Kasumi-1 (cell line): ENCODE results near the gene CERS4.
A peak's percentile ranks its signal among the peaks of the same experiment; 100 is the strongest.
"Not testable (repeated sequence)": the region's sequence is repeated elsewhere in the genome, so short reads cannot be mapped to it uniquely, and the experiment has no call there.

Source experiments
- DNase-seq, 2 experiments: peaks; one replicate each; lab custom pipeline; 2025; lab: John Stamatoyannopoulos, UW

The CERS4 gene

DNA sequence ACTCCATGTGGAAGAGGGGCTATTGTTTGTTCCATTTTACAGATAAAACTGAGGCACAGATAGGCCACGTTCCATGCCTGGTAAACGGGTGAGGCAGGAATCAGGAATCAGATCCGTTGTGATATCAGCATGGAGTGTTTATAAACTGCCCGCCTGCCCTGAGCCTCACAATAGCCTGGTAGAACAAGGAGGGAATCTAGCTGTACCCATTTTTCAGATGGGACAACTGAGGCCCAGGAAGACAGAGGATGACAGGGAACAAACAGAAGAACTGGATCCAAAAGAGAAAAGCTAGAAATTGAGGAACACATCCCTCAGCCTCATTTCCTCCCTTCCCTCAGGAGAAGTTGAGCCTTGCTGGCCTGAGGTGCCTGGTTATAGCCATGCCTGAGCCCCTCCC is 32.5 kb downstream of the CERS4 start:
- no peak for DNase-seq

GRCh38 chr19:8242211-8242821 is 33.1 kb downstream of the CERS4 start:
- peak; percentile 75 to 87 for DNase-seq

- no peak for DNase-seq
Observed at GRCh38 chr19:8243146-8243545, 34.0 kb downstream of the CERS4 start.

- no peak for DNase-seq
Observed at GRCh38 chr19:8244442-8244841, 35.3 kb downstream of the CERS4 start.

DNA sequence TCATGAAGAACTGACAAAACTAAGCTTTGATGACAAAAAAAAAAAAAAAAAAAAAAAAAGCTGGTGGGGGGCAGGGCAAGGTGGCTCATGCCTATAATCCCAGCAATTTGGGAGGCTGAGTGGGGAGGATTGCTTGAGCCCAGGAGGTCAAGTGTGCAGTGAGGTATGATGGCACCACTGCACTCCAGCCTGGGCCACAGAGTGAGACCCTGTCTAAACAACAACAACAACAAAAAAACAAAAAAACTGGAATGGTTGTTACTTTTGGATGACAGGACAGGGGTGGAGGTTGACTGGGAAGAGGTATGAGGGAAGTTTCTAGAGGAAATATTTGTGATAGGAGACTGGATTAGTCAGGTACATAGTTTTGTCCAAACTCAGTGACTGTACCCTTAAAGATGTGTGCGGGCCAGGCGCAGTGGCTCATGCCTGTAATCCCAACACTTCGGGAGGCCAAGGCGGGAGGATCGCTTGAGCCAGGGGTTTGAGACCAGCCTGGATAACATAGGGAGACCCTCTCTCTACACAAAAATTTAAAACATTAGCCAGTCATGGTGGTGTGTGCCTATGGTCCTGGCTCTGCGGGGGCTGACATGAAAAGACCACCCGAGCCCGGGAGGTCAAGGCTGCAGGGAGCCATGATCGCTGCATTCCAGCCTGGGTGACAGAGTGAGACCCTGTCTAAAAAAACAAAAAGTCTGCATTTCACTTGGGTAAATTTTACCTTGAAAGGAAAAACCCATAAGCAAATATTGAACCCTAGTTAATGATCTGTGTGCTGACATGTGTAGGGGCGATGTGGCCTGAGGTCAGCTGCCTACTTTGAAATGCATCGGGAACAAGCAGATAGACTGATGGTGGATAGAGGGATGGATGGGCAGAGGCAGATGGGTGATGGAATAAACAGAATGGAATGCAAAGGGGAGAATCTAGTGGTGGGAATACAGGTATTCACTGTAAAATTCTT is 37.0 kb downstream of the CERS4 start:
- no peak for DNase-seq

- DNase-seq = not testable (repeated sequence)
Observed at GRCh38 chr19:8247129-8247890, 38.1 kb downstream of the CERS4 start.

- no peak for DNase-seq
Observed at GRCh38 chr19:8248348-8249328, 39.5 kb downstream of the CERS4 start.

DNA sequence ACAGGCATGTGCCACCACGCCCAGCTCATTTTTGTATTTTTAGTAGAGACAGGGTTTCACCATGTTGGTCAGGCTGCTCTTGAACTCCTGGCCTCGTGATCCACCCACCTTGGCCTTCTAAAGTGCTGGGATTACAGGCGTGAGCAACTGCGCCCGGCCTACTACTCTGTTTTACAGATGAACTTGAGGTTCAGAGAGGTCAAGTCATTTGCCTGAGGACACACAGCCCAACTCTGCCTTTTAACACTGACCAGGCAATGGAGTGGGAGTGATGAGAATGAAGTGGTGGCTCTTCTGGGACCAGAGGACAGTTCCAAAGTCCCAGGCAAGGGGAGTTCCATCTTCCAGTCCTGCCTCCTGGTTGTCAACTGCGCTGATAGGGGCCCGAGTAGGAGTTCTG is 41.4 kb downstream of the CERS4 start:
- DNase-seq = no peak

GRCh38 chr19:8251025-8251472 is 41.9 kb downstream of the CERS4 start:
- no peak for DNase-seq

DNA sequence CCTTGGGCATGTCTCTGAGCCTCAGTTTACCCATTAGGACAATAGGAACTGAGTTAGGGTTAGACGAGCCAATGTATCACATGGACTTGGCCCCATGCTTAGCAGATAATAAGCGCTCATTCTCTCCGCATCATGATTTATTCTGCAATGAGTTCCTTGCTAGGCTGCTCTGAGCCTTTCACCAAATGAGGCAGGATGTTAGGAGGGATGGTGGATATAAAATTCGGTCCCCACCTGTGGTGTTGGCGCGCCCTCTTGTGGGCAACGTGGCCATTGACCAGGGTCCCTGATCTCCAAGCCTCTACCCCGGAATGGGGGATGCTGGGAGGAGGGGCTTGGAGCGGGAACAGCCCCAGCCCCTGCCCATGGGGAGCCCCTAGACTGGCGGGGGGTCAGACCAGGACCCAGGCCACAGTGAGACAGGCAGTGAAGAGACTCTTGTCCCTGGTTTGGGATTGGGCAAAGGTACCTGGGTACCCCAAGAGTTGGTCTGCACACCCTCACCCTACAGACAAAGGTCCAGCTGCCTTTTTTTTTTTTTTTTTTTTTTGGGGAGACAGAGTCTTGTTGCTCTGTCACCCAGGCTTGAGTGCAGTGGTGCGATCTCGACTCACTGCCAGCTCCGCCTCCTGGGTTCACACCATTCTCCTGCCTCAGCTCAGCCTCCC is 43.9 kb downstream of the CERS4 start:
- peak; percentile 78 to 81 for DNase-seq

GRCh38 chr19:8253678-8254077 is 44.5 kb downstream of the CERS4 start:
- DNase-seq = no peak

GRCh38 chr19:8254286-8255001 is 45.3 kb downstream of the CERS4 start:
- no peak for DNase-seq

GRCh38 chr19:8255426-8256125 is 46.4 kb downstream of the CERS4 start:
- no peak for DNase-seq

DNA sequence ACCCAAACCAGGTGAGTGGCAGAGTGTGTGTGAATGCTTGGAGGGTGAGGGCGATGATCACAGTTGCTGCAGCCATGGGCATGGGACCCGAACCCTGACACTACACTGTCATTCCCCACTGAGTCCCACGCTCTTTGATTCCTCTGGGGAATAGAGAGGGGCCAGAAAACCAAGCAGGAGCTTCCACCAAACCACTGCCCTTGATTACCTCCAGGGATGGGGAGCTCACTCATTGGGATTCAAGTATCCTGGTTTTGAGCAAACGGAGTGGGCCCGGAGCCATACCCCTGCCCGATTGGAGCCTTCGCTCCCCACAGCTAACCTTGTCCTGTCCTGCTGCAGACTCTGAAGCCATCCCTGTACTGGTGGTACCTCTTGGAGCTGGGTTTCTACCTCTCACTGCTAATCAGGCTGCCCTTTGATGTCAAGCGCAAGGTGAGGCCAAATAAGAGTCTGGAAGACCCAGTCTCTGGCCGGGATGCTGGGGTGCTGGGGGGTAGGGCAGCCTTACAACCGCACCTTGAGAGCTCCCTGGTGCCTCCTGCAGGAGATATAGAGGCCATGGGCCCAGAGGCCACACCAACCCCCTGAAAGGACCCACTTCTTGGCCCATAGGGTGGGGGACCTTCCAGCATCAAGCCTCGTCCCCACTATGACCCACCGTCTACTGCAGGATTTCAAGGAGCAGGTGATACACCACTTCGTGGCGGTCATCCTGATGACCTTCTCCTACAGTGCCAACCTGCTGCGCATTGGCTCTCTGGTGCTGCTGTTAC is 47.3 kb downstream of the CERS4 start:
- DNase-seq = no peak

DNA sequence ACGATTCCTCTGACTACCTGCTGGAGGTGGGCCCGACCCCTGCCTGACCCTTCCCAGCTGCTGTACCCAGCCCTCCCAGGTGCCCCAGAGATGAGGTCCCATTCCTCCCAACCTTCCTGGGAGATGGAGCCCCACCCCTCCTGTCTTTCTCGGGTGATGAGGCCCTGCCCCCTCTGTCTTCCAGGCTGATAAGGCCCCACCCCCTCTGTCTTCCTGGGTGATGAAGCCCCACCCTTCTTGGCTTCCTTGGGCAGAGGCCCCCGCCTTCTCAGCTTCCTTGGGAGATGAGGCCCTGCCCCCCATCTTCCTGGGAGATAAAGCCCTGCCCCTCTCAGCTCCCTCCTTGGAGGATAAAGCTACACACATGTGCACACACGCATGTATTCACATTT is 47.9 kb downstream of the CERS4 start:
- DNase-seq = peak in 1 of 2 experiments; percentile 22

- no peak for DNase-seq
Observed at GRCh38 chr19:8259142-8259921, 50.2 kb downstream of the CERS4 start.

- DNase-seq = no peak
Observed at GRCh38 chr19:8259922-8260247, 50.7 kb downstream of the CERS4 start.

GRCh38 chr19:8261347-8261746 is 52.2 kb downstream of the CERS4 start:
- no peak for DNase-seq
